Activated T-cell treated with anti-CD3 and anti-CD28 coated beads, Interleukin-2, amount 50 U/mL, for 48 hours (primary cell): ENCODE measurements around the gene MYH15.

Experiments
- DNase-seq, 2 experiments: peaks; one replicate each; pipeline ENCODE4 v3.0.0-alpha.2; 2020

MYH15 gene

DNA sequence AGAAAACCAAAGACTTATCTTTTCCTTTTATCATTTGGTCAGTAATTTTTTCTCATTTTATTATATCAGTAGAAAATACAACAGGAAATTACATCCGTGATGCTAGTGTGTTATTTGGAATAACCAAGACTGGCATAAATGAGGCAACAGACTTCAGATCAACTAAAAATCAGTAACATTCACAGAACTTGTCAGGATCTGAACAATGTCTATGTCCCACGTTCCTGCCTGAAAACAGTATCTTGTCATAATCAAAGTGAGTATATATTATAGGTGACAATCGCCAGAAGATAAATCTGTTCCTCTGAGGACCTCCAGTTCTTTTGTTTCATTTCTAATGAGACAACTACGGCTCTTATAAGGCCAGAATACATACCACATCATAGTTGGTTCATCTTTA lies 41.8 kb downstream of the MYH15 start:
- no peak for DNase-seq

- no peak for DNase-seq
These were observed 47.5 kb downstream of the MYH15 start for GRCh38 chr3:108462899-108463298.

DNA sequence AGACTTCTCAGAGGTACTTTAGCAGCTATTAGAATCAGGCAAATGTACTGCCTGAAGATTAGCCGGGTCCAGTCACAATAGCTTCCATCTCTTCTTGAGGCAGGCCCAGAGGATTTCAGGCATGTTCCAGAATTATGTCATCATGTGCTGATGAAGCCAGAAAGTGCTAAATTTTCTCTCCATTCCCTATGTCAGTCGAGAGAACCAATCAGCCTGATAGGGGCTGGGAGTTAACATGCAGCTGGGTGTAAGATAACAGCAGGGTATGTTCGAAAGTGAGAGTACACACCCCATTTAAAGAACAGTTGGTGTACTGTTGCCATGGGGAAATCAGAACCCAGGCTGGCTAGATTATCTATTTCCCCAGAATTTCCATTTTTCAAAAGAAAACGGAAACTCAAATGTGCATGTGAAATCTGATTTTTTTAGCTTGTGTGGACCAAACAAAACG lies 48.7 kb downstream of the MYH15 start:
- no peak for DNase-seq

DNA sequence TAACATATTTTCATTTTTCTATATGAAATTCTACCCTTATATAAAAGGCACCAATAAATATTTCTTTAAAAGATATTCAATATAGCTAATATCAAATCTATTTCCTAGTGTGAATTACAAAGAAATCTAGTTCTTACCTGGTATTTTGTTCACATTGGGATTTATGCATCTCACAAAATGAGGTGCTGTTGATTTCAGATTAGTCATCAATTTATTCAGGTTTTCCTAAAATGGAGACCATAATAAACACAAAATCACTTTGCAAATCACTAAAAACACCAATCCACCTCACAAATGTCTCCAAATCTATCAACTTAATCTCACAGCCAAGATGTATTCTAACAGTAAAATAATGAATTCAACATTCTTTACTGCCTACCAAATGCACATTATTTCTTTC lies 51.2 kb downstream of the MYH15 start:
- DNase-seq: no peak

- DNase-seq: no peak
These were observed 55.1 kb downstream of the MYH15 start for GRCh38 chr3:108455212-108455705.

DNA sequence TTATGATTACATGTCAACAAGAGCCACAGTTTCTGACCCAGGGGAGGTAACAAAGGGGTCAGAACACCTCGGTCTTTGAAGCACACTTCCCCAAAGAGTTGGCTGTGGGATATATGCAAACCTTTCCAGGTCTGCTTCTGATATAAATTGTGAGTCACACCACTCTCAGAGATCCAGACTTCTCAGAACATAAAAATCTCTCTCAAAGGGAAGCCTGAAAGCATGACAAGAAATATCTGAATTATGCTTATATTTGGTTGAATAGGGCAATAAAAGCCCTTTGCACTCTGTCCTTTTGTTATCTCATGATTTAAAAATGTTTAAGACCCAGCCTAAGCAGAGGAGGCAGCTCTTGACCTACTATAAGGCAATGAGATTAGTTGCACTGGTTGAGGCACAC lies 56.8 kb downstream of the MYH15 start:
- DNase-seq: no peak

DNA sequence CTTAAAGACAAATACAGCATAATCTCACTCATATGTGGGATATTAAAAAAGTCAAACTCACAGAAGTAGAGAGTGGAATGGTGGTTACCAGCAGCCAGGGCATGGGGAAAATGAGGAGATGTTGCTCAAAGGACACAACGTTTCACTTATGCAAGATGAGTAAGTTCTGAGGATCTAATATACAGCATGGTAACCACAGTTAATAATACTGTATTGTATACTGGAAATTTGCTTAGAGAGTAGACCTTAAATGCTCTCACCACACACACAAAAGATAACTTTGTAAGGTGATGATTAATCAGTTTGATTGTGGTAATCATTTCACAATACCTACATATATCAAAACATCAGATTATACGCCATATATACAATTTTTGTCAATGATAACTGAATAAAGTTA lies 60.0 kb downstream of the MYH15 start:
- DNase-seq: no peak

GRCh38 chr3:108448593-108448992 lies 61.8 kb downstream of the MYH15 start:
- no peak for DNase-seq

GRCh38 chr3:108447096-108447847 lies 63.1 kb downstream of the MYH15 start:
- no peak for DNase-seq

DNA sequence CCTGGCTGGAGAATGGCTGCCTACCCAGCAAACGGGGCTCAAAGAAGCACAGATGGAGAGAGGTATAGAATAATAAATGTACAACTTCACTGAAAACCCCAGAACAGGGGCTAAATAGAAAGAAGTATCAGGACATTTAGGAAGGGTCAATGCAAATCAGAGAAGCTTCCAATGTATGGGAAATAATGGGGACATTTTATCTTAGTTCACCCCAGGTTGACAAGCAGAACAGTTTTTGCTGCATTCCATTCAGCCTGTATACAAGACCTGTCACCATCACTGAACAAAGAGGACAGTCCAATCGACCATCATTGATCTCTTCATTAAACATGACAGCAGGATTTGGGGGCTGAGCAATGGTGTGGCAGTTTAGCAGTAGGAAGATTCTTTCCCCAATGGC lies 68.1 kb downstream of the MYH15 start:
- DNase-seq: no peak

- no peak for DNase-seq
These were observed 68.9 kb downstream of the MYH15 start for GRCh38 chr3:108441518-108441917.

GRCh38 chr3:108441071-108441507 lies 69.3 kb downstream of the MYH15 start:
- DNase-seq: no peak

DNA sequence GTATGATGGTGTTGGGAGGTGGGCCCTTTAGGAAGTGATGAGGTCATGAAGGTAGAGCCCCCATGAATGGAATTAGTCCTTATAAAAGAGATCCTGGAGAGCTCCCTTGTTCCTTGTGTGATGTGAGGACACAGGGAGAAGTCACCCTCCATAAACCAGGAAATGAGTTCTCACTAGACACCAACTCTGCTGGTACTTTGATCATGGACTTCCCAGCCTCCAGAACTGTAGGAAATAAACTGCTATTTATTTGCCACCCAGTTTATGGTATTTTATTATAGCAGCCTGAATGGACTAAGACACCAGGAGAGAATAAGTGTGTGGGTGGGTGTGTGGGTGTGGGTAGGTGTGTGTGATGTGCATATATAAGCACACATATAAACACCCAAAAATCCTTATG lies 71.9 kb downstream of the MYH15 start:
- no peak for DNase-seq

DNA sequence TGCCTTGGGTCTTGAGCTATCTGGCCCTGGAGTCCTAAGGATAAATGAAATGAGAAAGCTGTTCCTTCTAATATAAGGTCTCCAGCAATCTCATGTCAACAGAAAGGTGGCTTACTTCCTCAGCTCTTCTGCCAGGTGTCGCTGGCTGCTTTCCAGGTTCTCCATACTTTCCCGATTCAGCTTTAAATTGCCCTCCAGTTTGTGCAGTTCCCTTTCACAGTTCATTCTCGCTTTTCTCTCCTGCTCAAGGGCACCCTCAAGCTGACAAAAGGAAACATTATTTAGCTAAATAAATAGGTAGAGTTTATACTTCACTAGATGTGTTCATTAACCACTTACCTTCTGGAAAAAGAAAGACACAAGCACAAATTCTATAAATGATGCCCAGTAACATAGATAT lies 73.0 kb downstream of the MYH15 start:
- no peak for DNase-seq

DNA sequence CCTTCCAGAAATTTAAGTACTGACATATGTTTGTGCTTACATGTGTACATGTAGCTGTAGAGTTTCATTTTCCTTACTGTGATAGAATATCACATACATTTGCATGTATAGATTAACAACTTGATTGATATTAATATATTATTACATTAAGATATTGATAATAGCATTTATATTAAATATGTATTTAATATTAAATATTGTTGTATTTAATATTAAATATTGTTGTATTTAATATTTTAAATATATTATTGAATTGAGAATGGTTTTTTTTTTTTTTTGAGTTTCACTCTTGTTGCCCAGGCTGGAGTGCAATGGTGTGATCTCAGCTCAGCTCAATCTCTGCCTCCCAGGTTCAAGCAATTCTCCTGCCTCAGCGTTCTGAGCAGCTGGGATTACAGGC lies 76.5 kb downstream of the MYH15 start:
- no peak for DNase-seq

DNA sequence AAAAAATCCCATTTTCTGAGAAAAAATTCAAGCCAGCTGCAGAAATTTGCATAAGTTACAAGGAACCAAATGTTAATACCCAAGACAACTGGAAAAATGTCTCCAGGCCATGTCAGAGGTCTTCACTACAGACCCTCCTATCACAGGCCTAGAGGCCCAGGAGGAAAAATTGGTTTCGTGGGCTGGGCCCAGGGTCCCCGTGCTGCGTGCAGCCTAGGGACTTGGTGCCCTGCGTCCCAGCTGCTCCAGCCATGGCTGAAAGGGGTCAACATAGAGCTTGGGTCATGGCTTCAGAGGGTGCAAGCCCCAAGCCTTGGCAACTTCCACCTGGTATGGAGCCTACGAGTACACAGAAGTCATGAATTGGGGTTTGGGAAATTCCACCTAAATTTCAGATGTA lies 78.0 kb downstream of the MYH15 start:
- DNase-seq: no peak

DNA sequence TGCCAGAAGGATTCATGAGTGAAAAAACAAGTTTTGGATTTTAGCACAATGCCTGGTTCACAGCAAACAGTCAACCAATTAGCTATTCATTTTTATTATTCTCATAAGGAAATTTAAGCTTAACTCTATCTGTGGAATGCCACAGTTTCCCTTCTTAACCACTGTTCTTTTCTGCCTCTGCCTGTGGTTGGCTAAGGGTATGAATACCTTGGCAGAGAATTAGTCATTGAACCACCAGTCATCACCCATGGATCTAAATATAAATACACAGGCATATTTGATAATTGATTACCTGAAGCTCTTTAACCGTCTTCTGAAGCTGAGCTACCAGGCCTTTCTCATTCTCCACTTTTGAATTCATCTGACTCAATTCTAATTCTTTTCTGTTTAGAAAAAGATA lies 79.9 kb downstream of the MYH15 start:
- DNase-seq: no peak

- no peak for DNase-seq
These were observed 81.8 kb downstream of the MYH15 start for GRCh38 chr3:108428586-108428985.

GRCh38 chr3:108420926-108421325 lies 89.5 kb downstream of the MYH15 start:
- no peak for DNase-seq

- no peak for DNase-seq
These were observed 94.1 kb downstream of the MYH15 start for GRCh38 chr3:108416111-108416869.

DNA sequence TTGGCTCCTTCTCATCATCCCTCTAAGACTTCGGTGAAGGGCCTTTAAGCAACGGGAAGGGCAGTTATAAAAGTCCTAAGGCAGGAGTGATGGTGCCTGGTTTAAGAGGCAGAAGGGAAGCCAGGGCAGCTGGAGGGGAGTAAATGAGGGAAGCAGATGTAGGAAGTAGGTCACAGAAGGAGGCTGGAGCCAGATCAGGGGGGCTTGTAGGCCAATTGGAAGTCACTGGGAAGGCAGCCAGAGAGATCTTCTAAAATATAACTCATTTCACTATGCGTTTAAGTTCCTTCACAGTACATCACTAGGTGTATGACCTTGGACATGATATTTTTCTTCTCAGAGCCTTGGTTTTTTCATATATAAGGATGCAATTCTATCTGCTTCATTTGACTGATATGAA lies 94.7 kb downstream of the MYH15 start:
- DNase-seq: no peak

GRCh38 chr3:108414007-108414406 lies 96.4 kb downstream of the MYH15 start:
- no peak for DNase-seq

DNA sequence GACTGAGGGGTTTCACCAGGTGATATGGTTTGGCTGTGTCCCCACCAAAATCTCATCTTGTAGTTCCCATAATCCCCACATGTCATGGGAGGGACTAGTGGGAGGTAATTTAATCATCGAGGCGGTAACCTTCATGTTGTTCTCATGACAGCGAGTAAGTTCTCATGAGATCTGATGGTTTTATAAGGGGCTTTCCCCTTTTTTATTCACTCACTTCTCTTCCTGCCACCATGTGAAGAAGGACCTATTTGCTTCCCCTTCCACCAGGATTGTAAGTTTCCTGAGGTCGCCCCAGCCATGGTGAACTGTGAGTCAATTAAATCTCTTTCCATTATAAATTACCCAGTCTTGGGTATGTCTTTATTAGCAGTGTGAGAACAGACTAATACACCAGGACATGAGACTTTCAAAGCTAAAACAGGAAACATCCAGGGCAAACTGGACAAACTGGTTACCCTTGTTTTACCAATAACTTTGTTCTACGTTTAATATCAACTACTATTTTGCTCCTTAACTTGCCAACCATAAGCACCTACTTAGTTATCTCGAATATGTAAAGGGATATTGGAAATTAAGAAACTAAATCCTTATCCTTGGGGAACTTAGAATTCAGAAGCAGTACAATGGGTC lies 98.2 kb downstream of the MYH15 start:
- DNase-seq: no peak

DNA sequence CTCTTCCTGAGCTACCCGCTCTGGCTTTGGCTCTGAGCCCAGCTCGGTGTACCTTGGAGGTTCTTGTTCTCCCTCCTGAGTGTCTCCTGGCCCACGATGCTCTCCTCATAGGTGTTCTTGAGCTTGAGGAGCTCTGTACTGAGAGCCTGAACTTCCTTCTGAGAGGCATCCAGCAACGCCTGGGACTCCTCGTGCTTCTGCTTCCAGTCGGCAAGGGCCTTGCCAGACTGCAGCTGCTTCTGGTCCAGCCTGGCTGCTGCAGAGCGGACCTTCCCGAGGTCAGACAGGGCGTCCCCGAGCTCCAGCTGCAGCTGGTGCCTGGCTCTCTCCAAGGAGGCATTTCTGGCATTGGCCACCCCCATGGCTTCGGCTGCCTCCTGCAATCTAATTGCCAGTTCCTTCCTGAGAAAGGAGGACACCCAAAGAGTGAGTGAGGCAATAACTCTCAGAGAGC lies 99.8 kb downstream of the MYH15 start:
- no peak for DNase-seq
